K562 (cell line): ENCODE data around the gene CPSF4L. TPM values are rescaled to one million over a fixed set of nuclear protein-coding genes. Genes with fewer than 3 reads are reported as not detected.

ENCODE experiments used
- DPF2 ChIP-seq: fragments of 450-650 bp; IDR thresholded peaks from 2 replicates; pipeline ENCODE4 v1.6.1; 2016
- GATAD2A ChIP-seq: fragments of 450-650 bp; IDR thresholded peaks from 2 replicates; pipeline ENCODE4 v1.6.1; 2017
- HMBOX1 ChIP-seq: sonication (generic); IDR thresholded peaks from 2 replicates; pipeline ENCODE4 v1.6.1; 2016
- HMG20A ChIP-seq: fragments of 450-650 bp; formaldehyde crosslinking; conservative IDR thresholded peaks from 2 replicates; pipeline ENCODE4 v1.4.0; 2020; ENCODE audit warnings: mild to moderate bottlenecking, mixed read lengths
- KLF1 ChIP-seq: fragments of 450-650 bp; IDR thresholded peaks from 2 replicates; pipeline ENCODE4 v1.6.1; 2016; ENCODE audit warnings: missing genetic modification characterization, missing compliant biosample characterization
- MAFF ChIP-seq: IDR thresholded peaks from 2 replicates; pipeline ENCODE4 v1.6.1; 2012; ENCODE audit warnings: low read length, improper control_type of control experiment
- MYNN ChIP-seq, 2 experiments: sonication (generic); formaldehyde crosslinking in 1 of 2; IDR thresholded peaks; 2 replicates each; pipeline versions ENCODE4 v1.5.0 to v1.6.1; 2016 to 2020; ENCODE audit warnings: antibody characterized with exemption in 1 of 2, missing genetic modification reagents in 1 of 2
- NBN ChIP-seq: fragments of 450-650 bp; IDR thresholded peaks from 2 replicates; pipeline ENCODE4 v1.6.1; 2016; ENCODE audit warnings: low read depth, mild to moderate bottlenecking
- NRF1 ChIP-seq, 2 experiments: fragments of 450-650 bp; IDR thresholded peaks in 1 of 2; conservative IDR thresholded peaks in 1 of 2; 2 replicates each; pipeline ENCODE4 v1.6.1; 2014; ENCODE audit warnings: mild to moderate bottlenecking in 2 of 2
- RB1 ChIP-seq: fragments of 450-650 bp; IDR thresholded peaks from 2 replicates; pipeline ENCODE4 v1.6.1; 2017; ENCODE audit warnings: low read depth, mild to moderate bottlenecking
- YY1 ChIP-seq, 3 experiments: IDR thresholded peaks; 2 replicates each; pipeline ENCODE4 v1.6.1; 2011; ENCODE audit warnings: low read length in 2 of 3, mild to moderate bottlenecking in 2 of 3, moderate library complexity in 2 of 3, borderline replicate concordance in 1 of 3, control low read depth in 1 of 3, low read depth in 1 of 3; ENCODE audit not compliant: insufficient read depth in 3 of 3, insufficient replicate concordance in 2 of 3, control insufficient read depth in 1 of 3, insufficient read length in 1 of 3; ENCODE audit errors: extremely low read depth in 1 of 3
- ZFP36 ChIP-seq: fragments of 150-350 bp; IDR thresholded peaks from 2 replicates; pipeline ENCODE4 v1.6.1; 2018; ENCODE audit warnings: low read length, low read depth; ENCODE audit not compliant: partially characterized antibody
- ZNF143 ChIP-seq: sonication (generic); formaldehyde crosslinking; IDR thresholded peaks from 2 replicates; pipeline ENCODE4 v1.9.0; 2022; ENCODE audit warnings: mild to moderate bottlenecking, missing genetic modification reagents
- ZNF175 ChIP-seq: fragments of 200-800 bp; sonication (Bioruptor generic); IDR thresholded peaks from 2 replicates; pipeline ENCODE4 v1.6.1; 2016; ENCODE audit warnings: low read depth, mild to moderate bottlenecking, missing genetic modification characterization, missing compliant biosample characterization
- ZNF253 ChIP-seq: fragments of 250-450 bp; sonication (Bioruptor Pico); conservative IDR thresholded peaks from 2 replicates; pipeline ENCODE4 v1.6.1; 2021; ENCODE audit warnings: mild to moderate bottlenecking
- polyA plus RNA-seq, 8 experiments: library from polyadenylated mRNA; depleted of rRNA in 4 of 8; stranded (reverse) in 5 of 8; unstranded in 3 of 8; fragments of >200 nt; fragmentation: Nextera tagmentation in 2 of 8; fragmentation: Illumina TruSeq in 1 of 8; extraction: Ambion mirVana in 2 of 8; extraction: Trizol in 1 of 8; gene quantifications; 2 replicates each; pipeline versions ENCODE4 v1.2.1 to v1.2.3, GENCODE V29; 2011 to 2014; ENCODE audit warnings: inconsistent platforms in 1 of 8, missing spikeins in 1 of 8
- total RNA-seq, 7 experiments: library from RNA; depleted of rRNA in 6 of 7; stranded (reverse); fragments of >200 nt in 6 of 7; fragmentation: Illumina TruSeq in 2 of 7; extraction: Trizol in 2 of 7; gene quantifications; 2 replicates each; pipeline versions ENCODE4 v1.2.1 to v1.2.3, GENCODE V29; 2011 to 2021; ENCODE audit warnings: low replicate concordance in 1 of 7
- TF ChIP-seq, protein P1 (sequence below): sonication (generic); formaldehyde crosslinking; IDR thresholded peaks from 2 replicates; pipeline ENCODE4 v1.8.1; 2023; ENCODE audit warnings: mild to moderate bottlenecking, missing genetic modification reagents, moderate library complexity
- TF ChIP-seq, protein P2 (sequence below): fragments of 450-650 bp; formaldehyde crosslinking; IDR thresholded peaks from 2 replicates; pipeline ENCODE4 v1.4.0; 2022; ENCODE audit warnings: missing genetic modification characterization
- TF ChIP-seq, protein P3 (sequence below): fragments of 450-650 bp; formaldehyde crosslinking; IDR thresholded peaks from 2 replicates; pipeline ENCODE4 v1.4.0; 2020; ENCODE audit warnings: mild to moderate bottlenecking, moderate library complexity
- TF ChIP-seq, protein P4 (sequence below): fragments of 450-650 bp; IDR thresholded peaks from 2 replicates; pipeline ENCODE4 v1.6.1; 2017; ENCODE audit warnings: antibody characterized with exemption, mild to moderate bottlenecking

CPSF4L gene
- total and polyA plus RNA-seq, 9 of the 15 experiments (the other 6 are each of a cell fraction or from before 2014, with no cell fraction given), result not detected

DNA sequence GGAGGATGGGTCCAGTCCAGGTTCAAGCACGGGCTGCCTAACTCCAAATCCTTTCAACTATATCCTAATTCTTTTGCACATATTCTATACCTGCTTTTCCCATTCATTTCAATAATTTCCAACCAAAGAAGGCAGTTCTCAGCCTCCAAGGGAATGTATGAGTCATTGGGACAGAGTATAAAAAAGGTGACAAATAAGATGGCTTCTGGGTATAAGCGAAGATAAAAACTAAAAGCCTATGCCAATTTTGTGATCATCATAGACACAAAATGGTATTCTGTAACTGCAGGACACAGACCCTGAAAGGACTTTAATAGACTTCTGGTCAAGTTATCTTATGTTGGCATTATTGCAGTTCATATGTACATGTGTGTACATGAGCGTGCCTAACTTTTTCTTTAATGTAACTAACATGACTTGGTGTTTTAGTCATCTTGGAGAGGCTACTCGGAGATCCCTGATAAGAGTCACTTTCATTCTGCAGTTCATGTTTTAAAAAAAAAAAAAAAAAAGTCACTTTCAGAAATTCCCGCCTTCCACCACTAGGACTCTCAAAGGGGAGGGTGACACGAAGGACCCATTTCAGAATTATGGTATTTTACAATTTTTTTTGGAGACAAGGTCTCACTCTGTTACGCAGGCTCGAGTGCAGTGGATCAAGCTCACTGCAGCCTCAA, 51.5 kb downstream of the CPSF4L start (continued):
- TF ChIP-seq YY1 (IDR thresholded peaks at IDR 0.05; ENCODE audit: borderline replicate concordance in 1 of 3, control insufficient read depth in 1 of 3, extremely low read depth in 1 of 3, insufficient read depth in 3 of 3, insufficient read length in 1 of 3, insufficient replicate concordance in 2 of 3, low read depth in 1 of 3, low read length in 2 of 3), result no peak
- TF ChIP-seq, protein P1, sequence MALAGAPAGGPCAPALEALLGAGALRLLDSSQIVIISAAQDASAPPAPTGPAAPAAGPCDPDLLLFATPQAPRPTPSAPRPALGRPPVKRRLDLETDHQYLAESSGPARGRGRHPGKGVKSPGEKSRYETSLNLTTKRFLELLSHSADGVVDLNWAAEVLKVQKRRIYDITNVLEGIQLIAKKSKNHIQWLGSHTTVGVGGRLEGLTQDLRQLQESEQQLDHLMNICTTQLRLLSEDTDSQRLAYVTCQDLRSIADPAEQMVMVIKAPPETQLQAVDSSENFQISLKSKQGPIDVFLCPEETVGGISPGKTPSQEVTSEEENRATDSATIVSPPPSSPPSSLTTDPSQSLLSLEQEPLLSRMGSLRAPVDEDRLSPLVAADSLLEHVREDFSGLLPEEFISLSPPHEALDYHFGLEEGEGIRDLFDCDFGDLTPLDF (CRISPR knock-in tag), result no peak
- TF ChIP-seq GATAD2A, result no peak
- TF ChIP-seq, protein P2, sequence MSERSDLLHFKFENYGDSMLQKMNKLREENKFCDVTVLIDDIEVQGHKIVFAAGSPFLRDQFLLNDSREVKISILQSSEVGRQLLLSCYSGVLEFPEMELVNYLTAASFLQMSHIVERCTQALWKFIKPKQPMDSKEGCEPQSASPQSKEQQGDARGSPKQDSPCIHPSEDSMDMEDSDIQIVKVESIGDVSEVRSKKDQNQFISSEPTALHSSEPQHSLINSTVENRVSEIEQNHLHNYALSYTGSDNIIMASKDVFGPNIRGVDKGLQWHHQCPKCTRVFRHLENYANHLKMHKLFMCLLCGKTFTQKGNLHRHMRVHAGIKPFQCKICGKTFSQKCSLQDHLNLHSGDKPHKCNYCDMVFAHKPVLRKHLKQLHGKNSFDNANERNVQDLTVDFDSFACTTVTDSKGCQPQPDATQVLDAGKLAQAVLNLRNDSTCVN (CRISPR knock-in tag), result no peak
- no peak for TF ChIP-seq ZNF175 (CRISPR knock-in tag)
- no peak for TF ChIP-seq HMG20A
- TF ChIP-seq KLF1 (tag), result no peak
- TF ChIP-seq ZNF143 (CRISPR knock-in tag), result no peak
- TF ChIP-seq ZFP36, result no peak
- peak; percentile 88 for TF ChIP-seq HMBOX1
- TF ChIP-seq DPF2, result peak; percentile 75
- TF ChIP-seq RB1, result peak; percentile 20; the same call in 1 of the 2 replicates
- TF ChIP-seq MAFF, result no peak
- no peak for TF ChIP-seq NRF1 (conservative IDR thresholded peaks at IDR 0.05 in 1 of 2, IDR thresholded peaks at IDR 0.05 in 1 of 2)
- TF ChIP-seq, protein P3, sequence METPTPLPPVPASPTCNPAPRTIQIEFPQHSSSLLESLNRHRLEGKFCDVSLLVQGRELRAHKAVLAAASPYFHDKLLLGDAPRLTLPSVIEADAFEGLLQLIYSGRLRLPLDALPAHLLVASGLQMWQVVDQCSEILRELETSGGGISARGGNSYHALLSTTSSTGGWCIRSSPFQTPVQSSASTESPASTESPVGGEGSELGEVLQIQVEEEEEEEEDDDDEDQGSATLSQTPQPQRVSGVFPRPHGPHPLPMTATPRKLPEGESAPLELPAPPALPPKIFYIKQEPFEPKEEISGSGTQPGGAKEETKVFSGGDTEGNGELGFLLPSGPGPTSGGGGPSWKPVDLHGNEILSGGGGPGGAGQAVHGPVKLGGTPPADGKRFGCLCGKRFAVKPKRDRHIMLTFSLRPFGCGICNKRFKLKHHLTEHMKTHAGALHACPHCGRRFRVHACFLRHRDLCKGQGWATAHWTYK (CRISPR knock-in tag), result no peak
- no peak for TF ChIP-seq MYNN (IDR thresholded peaks at IDR 0.05)
- no peak for TF ChIP-seq MYNN (CRISPR knock-in tag; IDR thresholded peaks at IDR 0.05)
- TF ChIP-seq NBN, result no peak
- TF ChIP-seq, protein P4, sequence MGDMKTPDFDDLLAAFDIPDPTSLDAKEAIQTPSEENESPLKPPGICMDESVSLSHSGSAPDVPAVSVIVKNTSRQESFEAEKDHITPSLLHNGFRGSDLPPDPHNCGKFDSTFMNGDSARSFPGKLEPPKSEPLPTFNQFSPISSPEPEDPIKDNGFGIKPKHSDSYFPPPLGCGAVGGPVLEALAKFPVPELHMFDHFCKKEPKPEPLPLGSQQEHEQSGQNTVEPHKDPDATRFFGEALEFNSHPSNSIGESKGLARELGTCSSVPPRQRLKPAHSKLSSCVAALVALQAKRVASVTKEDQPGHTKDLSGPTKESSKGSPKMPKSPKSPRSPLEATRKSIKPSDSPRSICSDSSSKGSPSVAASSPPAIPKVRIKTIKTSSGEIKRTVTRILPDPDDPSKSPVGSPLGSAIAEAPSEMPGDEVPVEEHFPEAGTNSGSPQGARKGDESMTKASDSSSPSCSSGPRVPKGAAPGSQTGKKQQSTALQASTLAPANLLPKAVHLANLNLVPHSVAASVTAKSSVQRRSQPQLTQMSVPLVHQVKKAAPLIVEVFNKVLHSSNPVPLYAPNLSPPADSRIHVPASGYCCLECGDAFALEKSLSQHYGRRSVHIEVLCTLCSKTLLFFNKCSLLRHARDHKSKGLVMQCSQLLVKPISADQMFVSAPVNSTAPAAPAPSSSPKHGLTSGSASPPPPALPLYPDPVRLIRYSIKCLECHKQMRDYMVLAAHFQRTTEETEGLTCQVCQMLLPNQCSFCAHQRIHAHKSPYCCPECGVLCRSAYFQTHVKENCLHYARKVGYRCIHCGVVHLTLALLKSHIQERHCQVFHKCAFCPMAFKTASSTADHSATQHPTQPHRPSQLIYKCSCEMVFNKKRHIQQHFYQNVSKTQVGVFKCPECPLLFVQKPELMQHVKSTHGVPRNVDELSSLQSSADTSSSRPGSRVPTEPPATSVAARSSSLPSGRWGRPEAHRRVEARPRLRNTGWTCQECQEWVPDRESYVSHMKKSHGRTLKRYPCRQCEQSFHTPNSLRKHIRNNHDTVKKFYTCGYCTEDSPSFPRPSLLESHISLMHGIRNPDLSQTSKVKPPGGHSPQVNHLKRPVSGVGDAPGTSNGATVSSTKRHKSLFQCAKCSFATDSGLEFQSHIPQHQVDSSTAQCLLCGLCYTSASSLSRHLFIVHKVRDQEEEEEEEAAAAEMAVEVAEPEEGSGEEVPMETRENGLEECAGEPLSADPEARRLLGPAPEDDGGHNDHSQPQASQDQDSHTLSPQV, result peak; percentile 50; the same call in 1 of the 2 replicates
- no peak for TF ChIP-seq ZNF253 (CRISPR knock-in tag)
